Renal cortex interstitium (tissue), 15 donors: Measurements from ENCODE around the gene PTTG1. TPM values are rescaled to one million over a fixed set of nuclear protein-coding genes. Genes with fewer than 3 reads are reported as not detected.

ENCODE experiments used
- DNase-seq, 11 donors: peaks; one replicate each; pipeline ENCODE4 v3.0.0-alpha.2; 2013; ENCODE audit warnings: low read depth in 9 of 11, low spot score in 4 of 11; ENCODE audit errors: extremely low read depth in 1 of 11
- long read RNA-seq, 16 experiments: transcript quantifications; one replicate each; lab custom pipeline, GENCODE V29; 2026
- polyA plus RNA-seq, 3 donors: library from polyadenylated mRNA; unstranded; fragments of 120-200 nt; gene quantifications; one replicate each; pipeline ENCODE4 v1.2.1, GENCODE V29; 2013; ENCODE audit not compliant: insufficient read length in 3 of 3

PTTG1 gene
- polyA plus RNA-seq = 10 to 100 TPM; 59.6 to 83.6 (median 81.7) TPM
- long read RNA-seq, donor 1, transcript PTTG1-201 (6 exons, 753 nt) = major isoform, 33 of 88 reads
- long read RNA-seq, donor 1, transcript PTTG1-202 (5 exons, 1,070 nt) = minor isoform, 19 of 88 reads
- long read RNA-seq, donor 1, partial matches to known transcripts = 33 of 88 reads
- long read RNA-seq, donor 1, other reads (novel, unspliced or antisense) = 0 of 88 reads
- long read RNA-seq, donor 2, transcript PTTG1-201 (6 exons, 753 nt) = major isoform, 23 of 92 reads
- long read RNA-seq, donor 2, transcript PTTG1-202 (5 exons, 1,070 nt) = minor isoform, 20 of 92 reads
- long read RNA-seq, donor 2, partial matches to known transcripts = 45 of 92 reads
- long read RNA-seq, donor 2, other reads (novel, unspliced or antisense) = 0 of 92 reads
- long read RNA-seq, donor 3, transcript PTTG1-205 (6 exons, 895 nt) = minor isoform, 9 of 162 reads
- long read RNA-seq, donor 3, transcript PTTG1-202 (5 exons, 1,070 nt) = minor isoform, 12 of 162 reads
- long read RNA-seq, donor 3, transcript PTTG1-201 (6 exons, 753 nt) = major isoform, 60 of 162 reads
- long read RNA-seq, donor 3, partial matches to known transcripts = 78 of 162 reads
- long read RNA-seq, donor 3, other reads (novel, unspliced or antisense) = 0 of 162 reads
- long read RNA-seq, donor 4, transcript PTTG1-201 (6 exons, 753 nt) = major isoform, 38 of 114 reads
- long read RNA-seq, donor 4, transcript PTTG1-202 (5 exons, 1,070 nt) = minor isoform, 10 of 114 reads
- long read RNA-seq, donor 4, partial matches to known transcripts = 62 of 114 reads
- long read RNA-seq, donor 4, other reads (novel, unspliced or antisense) = 0 of 114 reads
- long read RNA-seq, donor 5 = 0 reads
- long read RNA-seq, donor 6, transcript PTTG1-202 (5 exons, 1,070 nt) = minor isoform, 20 of 117 reads
- long read RNA-seq, donor 6, transcript PTTG1-201 (6 exons, 753 nt) = major isoform, 42 of 117 reads
- long read RNA-seq, donor 6, partial matches to known transcripts = 53 of 117 reads
- long read RNA-seq, donor 6, other reads (novel, unspliced or antisense) = 0 of 117 reads
- long read RNA-seq, donor 7, transcript PTTG1-205 (6 exons, 895 nt) = minor isoform, 8 of 195 reads
- long read RNA-seq, donor 7, transcript PTTG1-202 (5 exons, 1,070 nt) = minor isoform, 26 of 195 reads
- long read RNA-seq, donor 7, transcript PTTG1-201 (6 exons, 753 nt) = major isoform, 71 of 195 reads
- long read RNA-seq, donor 7, partial matches to known transcripts = 89 of 195 reads
- long read RNA-seq, donor 7, other reads (novel, unspliced or antisense) = 0 of 195 reads
- long read RNA-seq, donor 8 = 0 reads
- long read RNA-seq, donor 9, transcript PTTG1-201 (6 exons, 753 nt) = major isoform, 36 of 105 reads
- long read RNA-seq, donor 9, transcript PTTG1-202 (5 exons, 1,070 nt) = minor isoform, 12 of 105 reads
- long read RNA-seq, donor 9, partial matches to known transcripts = 50 of 105 reads
- long read RNA-seq, donor 9, other reads (novel, unspliced or antisense) = 0 of 105 reads
- long read RNA-seq, donor 10, transcript PTTG1-202 (5 exons, 1,070 nt) = minor isoform, 25 of 137 reads
- long read RNA-seq, donor 10, transcript PTTG1-205 (6 exons, 895 nt) = minor isoform, 6 of 137 reads
- long read RNA-seq, donor 10, transcript PTTG1-201 (6 exons, 753 nt) = major isoform, 51 of 137 reads
- long read RNA-seq, donor 10, partial matches to known transcripts = 52 of 137 reads
- long read RNA-seq, donor 10, other reads (novel, unspliced or antisense) = 0 of 137 reads
- long read RNA-seq, donor 11, transcript PTTG1-201 (6 exons, 753 nt) = major isoform, 29 of 106 reads
- long read RNA-seq, donor 11, transcript PTTG1-202 (5 exons, 1,070 nt) = minor isoform, 14 of 106 reads
- long read RNA-seq, donor 11, transcript PTTG1-205 (6 exons, 895 nt) = minor isoform, 6 of 106 reads
- long read RNA-seq, donor 11, partial matches to known transcripts = 55 of 106 reads
- long read RNA-seq, donor 11, other reads (novel, unspliced or antisense) = 0 of 106 reads
- long read RNA-seq, donor 12, transcript PTTG1-202 (5 exons, 1,070 nt) = minor isoform, 10 of 44 reads
- long read RNA-seq, donor 12, transcript PTTG1-201 (6 exons, 753 nt) = major isoform, 11 of 44 reads
- long read RNA-seq, donor 12, partial matches to known transcripts = 22 of 44 reads
- long read RNA-seq, donor 12, other reads (novel, unspliced or antisense) = 0 of 44 reads
- long read RNA-seq, donor 13 = 0 reads
- long read RNA-seq, donor 14, transcript PTTG1-201 (6 exons, 753 nt) = major isoform, 39 of 118 reads
- long read RNA-seq, donor 14, transcript PTTG1-202 (5 exons, 1,070 nt) = minor isoform, 10 of 118 reads
- long read RNA-seq, donor 14, transcript PTTG1-205 (6 exons, 895 nt) = minor isoform, 7 of 118 reads
- long read RNA-seq, donor 14, partial matches to known transcripts = 59 of 118 reads
- long read RNA-seq, donor 14, other reads (novel, unspliced or antisense) = 0 of 118 reads
- long read RNA-seq, donor 15, transcript PTTG1-202 (5 exons, 1,070 nt) = minor isoform, 8 of 60 reads
- long read RNA-seq, donor 15, transcript PTTG1-201 (6 exons, 753 nt) = major isoform, 26 of 60 reads
- long read RNA-seq, donor 15, partial matches to known transcripts = 24 of 60 reads
- long read RNA-seq, donor 15, other reads (novel, unspliced or antisense) = 0 of 60 reads
- long read RNA-seq, donor 16, transcript PTTG1-201 (6 exons, 753 nt) = major isoform, 106 of 365 reads
- long read RNA-seq, donor 16, transcript PTTG1-202 (5 exons, 1,070 nt) = minor isoform, 42 of 365 reads
- long read RNA-seq, donor 16, transcript PTTG1-205 (6 exons, 895 nt) = minor isoform, 7 of 365 reads
- long read RNA-seq, donor 16, partial matches to known transcripts = 207 of 365 reads
- long read RNA-seq, donor 16, other reads (novel, unspliced or antisense) = 0 of 365 reads

DNA sequence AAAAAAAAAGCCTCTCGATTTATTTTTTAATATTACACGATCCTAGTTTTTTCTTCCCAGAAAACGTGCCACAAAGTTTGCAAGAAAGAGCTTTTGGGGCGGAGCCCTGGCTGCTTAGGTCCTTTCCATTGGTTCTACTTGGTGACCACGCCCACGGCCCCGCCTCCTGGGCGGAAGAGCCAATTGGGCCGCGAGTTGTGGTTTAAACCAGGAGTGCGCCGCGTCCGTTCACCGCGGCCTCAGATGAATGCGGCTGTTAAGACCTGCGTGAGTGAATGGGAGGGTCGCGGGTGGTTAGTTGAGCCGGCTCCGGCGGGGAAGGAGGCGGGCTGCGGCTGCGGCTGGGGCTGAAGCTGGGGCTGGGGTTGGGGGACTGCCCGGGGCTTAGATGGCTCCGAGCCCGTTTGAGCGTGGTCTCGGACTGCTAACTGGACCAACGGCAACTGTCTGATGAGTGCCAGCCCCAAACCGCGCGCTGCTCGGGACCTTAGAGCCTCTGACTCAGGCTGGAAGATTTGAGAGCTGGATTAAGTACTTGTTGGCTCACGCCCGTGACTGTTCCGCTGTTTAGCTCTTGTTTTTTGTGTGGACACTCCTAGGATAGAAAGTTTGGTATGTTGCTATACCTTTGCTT is at the start of gene PTTG1:
Gene PTTG1, plus strand, starts transcription at position 231 of the 634 bp plus-strand sequence. CDS start 458 bp downstream, outside the sequence.
- peak in 10 of 11 donors; percentile 91 to 97 (median 96) for DNase-seq

GRCh38 chr5:160375166-160375565 is 46.5 kb upstream of the PTTG1 start:
- no peak for DNase-seq

GRCh38 chr5:160375701-160376100 is 46.0 kb upstream of the PTTG1 start:
- DNase-seq = no peak

GRCh38 chr5:160376416-160376815 is 45.2 kb upstream of the PTTG1 start:
- DNase-seq = no peak

- no peak for DNase-seq
These were observed 44.0 kb upstream of the PTTG1 start for GRCh38 chr5:160377651-160378050.

- no peak for DNase-seq
These were observed 43.3 kb upstream of the PTTG1 start for GRCh38 chr5:160378330-160378729.

DNA sequence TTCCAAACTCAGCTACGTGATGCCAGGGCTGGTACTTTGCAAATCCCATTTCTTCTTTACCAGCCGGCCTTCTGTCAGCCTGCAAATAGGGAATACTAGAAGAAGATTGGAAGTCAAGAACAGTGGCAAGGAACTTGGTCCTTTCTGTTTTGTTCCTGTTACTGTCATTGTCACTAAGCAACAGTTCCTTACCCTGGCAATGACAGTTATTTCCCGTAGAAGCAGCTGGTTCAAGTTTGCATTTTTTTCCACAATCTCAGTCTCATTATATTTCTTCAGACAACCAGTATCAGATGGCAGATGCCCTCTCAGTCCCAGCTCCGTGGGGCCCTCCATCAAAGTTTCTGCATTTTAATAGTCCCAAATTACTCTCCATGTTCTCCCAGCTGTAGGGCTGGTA is 42.1 kb upstream of the PTTG1 start:
- no peak for DNase-seq

GRCh38 chr5:160380041-160380440 is 41.6 kb upstream of the PTTG1 start:
- no peak for DNase-seq

DNA sequence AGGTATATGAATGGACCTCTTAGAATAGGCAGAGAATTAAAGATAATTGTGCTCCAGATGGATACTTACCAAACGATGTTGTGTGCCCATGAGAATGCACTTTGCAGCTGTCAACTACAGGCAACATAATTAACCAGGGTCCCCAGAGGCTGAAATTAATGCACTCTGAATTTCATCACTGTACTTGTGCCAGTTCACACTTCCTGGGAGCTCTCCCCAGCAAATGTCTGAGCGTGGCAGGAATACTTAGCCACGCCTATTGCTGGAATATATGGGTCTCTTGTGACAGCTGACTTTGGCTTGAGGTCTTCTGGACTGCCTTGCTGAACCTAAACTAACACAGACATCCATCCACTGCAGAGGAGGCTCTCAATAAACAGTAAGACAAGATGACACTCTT is 39.3 kb upstream of the PTTG1 start:
- no peak for DNase-seq

DNA sequence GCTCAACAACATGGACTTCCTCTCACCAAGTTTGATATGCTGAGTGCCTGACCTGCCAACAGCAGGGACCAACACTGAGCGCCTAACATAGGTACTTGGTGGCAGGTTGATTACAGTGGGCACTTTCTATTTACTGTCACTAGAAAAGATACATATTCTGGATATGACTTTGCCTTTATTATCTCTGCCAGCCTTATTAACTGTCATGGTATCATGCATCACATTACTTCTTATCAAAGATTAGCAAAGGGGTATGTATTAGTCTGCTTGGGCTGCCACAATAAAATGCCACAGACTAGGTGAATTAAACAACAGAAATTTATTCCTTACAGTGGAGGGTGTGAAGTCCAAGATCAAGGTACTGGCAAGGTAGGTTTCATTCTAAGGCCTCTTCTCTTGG is 37.0 kb upstream of the PTTG1 start:
- DNase-seq = no peak

DNA sequence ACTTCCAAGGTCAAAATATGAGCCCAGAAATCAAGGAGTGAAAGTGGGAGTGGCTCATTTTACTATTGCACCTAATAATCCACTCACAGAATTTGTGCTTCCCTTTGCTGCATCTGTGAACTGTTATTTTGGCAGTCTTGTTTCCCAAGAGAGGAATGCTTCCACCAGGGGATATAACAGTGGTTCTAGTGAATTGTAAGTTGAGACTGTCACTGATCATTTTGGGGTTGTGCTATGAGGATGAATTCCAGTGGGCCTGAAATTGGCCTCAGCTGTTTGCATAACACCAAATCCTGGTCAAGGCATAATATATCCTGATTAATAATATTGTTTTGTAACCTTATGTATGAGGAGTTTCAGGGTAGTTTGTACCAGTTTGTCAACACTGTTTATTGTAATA is 36.2 kb upstream of the PTTG1 start:
- no peak for DNase-seq

DNA sequence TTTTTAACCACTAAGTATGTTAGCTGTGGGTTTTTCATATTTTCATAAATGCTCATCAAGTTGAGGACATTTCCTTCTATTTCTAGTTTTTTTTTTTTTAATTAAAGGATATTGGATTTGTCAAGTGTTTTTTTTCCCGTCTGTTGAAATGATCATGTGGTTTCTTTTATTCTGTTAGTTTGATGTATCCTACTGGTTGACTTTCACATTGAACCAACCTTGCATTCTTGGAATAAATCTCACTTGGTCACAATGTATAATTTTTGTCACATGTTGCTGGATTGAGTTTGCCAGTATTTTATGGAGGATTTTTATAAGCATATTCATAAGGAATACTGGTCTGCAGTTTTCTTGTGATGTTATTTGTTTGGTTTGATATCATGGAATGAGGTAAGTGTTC is 34.2 kb upstream of the PTTG1 start:
- no peak for DNase-seq

- no peak for DNase-seq
These were observed 30.6 kb upstream of the PTTG1 start for GRCh38 chr5:160390787-160391696.

GRCh38 chr5:160395111-160395510 is 26.5 kb upstream of the PTTG1 start:
- DNase-seq = no peak

DNA sequence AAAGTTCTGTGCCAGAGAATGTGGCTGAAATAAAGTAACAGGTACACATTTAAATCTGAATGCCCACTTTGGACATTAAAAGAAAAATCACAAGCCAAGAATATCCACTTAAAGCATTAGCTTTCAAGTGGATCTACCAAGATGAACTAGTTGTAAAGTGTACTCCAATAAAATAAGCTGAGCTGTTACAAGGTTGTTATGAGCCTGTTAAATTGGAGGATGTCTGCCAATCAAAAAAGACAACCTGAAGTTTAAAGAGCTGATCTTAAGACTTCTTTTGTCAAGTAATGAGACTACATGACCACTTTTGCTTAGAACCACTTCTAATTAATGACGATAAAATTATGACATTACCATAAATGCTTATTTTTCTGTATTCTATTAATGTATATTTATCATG is 24.2 kb upstream of the PTTG1 start:
- DNase-seq = no peak
